IMR-90 (cell line): ENCODE data around the gene MED12L. TPM values are rescaled to one million over a fixed set of nuclear protein-coding genes. Genes with fewer than 3 reads are reported as not detected.

ENCODE experiments used
- ATAC-seq: fragments of 200-7000 bp; cut with Tn5 transposase; 2 replicates; pipeline ENCODE4 v1.9.1; 2020; ENCODE audit warnings: low read depth, mild to moderate bottlenecking, moderate library complexity
- BruUV-seq: library from RNA; stranded (reverse); fragments of 400-500 nt; replicated peaks from 2 replicates; lab custom pipeline; 2021; lab: Mats Ljungman, UMichigan
- CTCF ChIA-PET: fragments of 300-600 bp; formaldehyde crosslinking; extraction: SDS; loops from one replicate; lab custom pipeline; 2021; ENCODE audit warnings: antibody characterized with exemption; lab: Yijun Ruan, JAX
- POLR2A ChIA-PET: fragments of 300-600 bp; sonication (Branson Sonifier 250); formaldehyde crosslinking; loops from one replicate; lab custom pipeline; 2022; ENCODE audit warnings: antibody characterized with exemption; ENCODE audit not compliant: unreplicated experiment; lab: Charles Lee
- DNase-seq: peaks from one replicate; pipeline ENCODE4 v3.0.0; 2013
- H2AFZ ChIP-seq: replicated peaks from 2 replicates; pipeline ENCODE3; 2013; ENCODE audit warnings: low read length, mild to moderate bottlenecking; ENCODE audit not compliant: poor library complexity
- H2AK5ac ChIP-seq: 2 replicates; pipeline ENCODE4 v1.6.1; 2013; ENCODE audit warnings: low read depth, low read length, inconsistent platforms
- H2AK9ac ChIP-seq: replicated peaks from 2 replicates; pipeline ENCODE3; 2013; ENCODE audit warnings: mild to moderate bottlenecking, low read depth, low read length, moderate library complexity; ENCODE audit not compliant: poor library complexity
- H2BK120ac ChIP-seq: 2 replicates; pipeline ENCODE4 v1.6.1; 2013; ENCODE audit warnings: low read depth, low read length, inconsistent platforms
- H2BK15ac ChIP-seq: 3 replicates; pipeline ENCODE4 v1.6.1; 2013; ENCODE audit warnings: low read depth, low read length, inconsistent platforms
- H2BK20ac ChIP-seq: 2 replicates; pipeline ENCODE4 v1.6.1; 2013; ENCODE audit warnings: low read depth, mild to moderate bottlenecking, inconsistent platforms, low read length, moderate library complexity
- H2BK5ac ChIP-seq: 2 replicates; pipeline ENCODE4 v1.6.1; 2013; ENCODE audit warnings: mild to moderate bottlenecking, low read depth, low read length, inconsistent platforms; ENCODE audit not compliant: poor library complexity, severe bottlenecking
- H3K14ac ChIP-seq: replicated peaks from 2 replicates; pipeline ENCODE4 v1.6.1; 2013; ENCODE audit warnings: low read depth, low read length, inconsistent platforms
- H3K18ac ChIP-seq: 2 replicates; pipeline ENCODE4 v1.6.1; 2013; ENCODE audit warnings: low read depth, low read length, control low read depth
- H3K23ac ChIP-seq: 2 replicates; pipeline ENCODE4 v1.6.1; 2013; ENCODE audit warnings: low read depth, low read length, inconsistent platforms
- H3K27ac ChIP-seq: 2 replicates; pipeline ENCODE4 v1.5.1; 2013; ENCODE audit warnings: mild to moderate bottlenecking, control low read depth, low read length; ENCODE audit not compliant: insufficient read depth
- H3K27me3 ChIP-seq: 2 replicates; pipeline ENCODE4 v1.6.1; 2013; ENCODE audit warnings: low read length; ENCODE audit not compliant: control insufficient read depth, insufficient read depth
- H3K36me3 ChIP-seq: 2 replicates; pipeline ENCODE4 v1.6.1; 2013; ENCODE audit warnings: low read length, mixed read lengths; ENCODE audit not compliant: control insufficient read depth, insufficient read depth
- H3K4ac ChIP-seq: 2 replicates; pipeline ENCODE4 v1.6.1; 2013; ENCODE audit warnings: low read depth, low read length, inconsistent platforms
- H3K4me1 ChIP-seq: 2 replicates; pipeline ENCODE4 v1.6.1; 2013; ENCODE audit warnings: low read length, mixed read lengths; ENCODE audit not compliant: control insufficient read depth, insufficient read depth
- H3K4me2 ChIP-seq: 2 replicates; pipeline ENCODE4 v1.6.1; 2013; ENCODE audit warnings: low read depth, mild to moderate bottlenecking, control low read depth, low read length, moderate library complexity
- H3K4me3 ChIP-seq: 2 replicates; pipeline ENCODE4 v1.5.1; 2013; ENCODE audit warnings: low read depth, mild to moderate bottlenecking, control low read depth, low read length, moderate library complexity; ENCODE audit not compliant: insufficient read depth
- H3K56ac ChIP-seq: 2 replicates; pipeline ENCODE4 v1.6.1; 2013; ENCODE audit warnings: low read length, inconsistent platforms; ENCODE audit not compliant: insufficient read depth; ENCODE audit errors: extremely low read depth
- H3K79me1 ChIP-seq, 2 experiments: 2 replicates each; pipeline ENCODE4 v1.6.1; 2013; ENCODE audit warnings: low read length in 2 of 2, inconsistent platforms in 1 of 2, low read depth in 1 of 2
- H3K9ac ChIP-seq: 2 replicates; pipeline ENCODE4 v1.6.1; 2013; ENCODE audit warnings: low read depth, low read length, control low read depth
- H3K9me1 ChIP-seq: 2 replicates; pipeline ENCODE4 v1.6.1; 2013; ENCODE audit warnings: low read length, inconsistent platforms; ENCODE audit not compliant: insufficient read depth
- H3K9me3 ChIP-seq: 2 replicates; pipeline ENCODE4 v1.6.1; 2013; ENCODE audit warnings: low read length; ENCODE audit not compliant: control insufficient read depth, insufficient read depth
- H4K20me1 ChIP-seq: 2 replicates; pipeline ENCODE4 v1.6.1; 2013; ENCODE audit warnings: low read length, inconsistent platforms; ENCODE audit not compliant: insufficient read depth
- H4K5ac ChIP-seq: 2 replicates; pipeline ENCODE4 v1.6.1; 2013; ENCODE audit warnings: mild to moderate bottlenecking, low read depth, low read length, control low read depth
- H4K8ac ChIP-seq, 2 experiments: 2 replicates each; pipeline ENCODE4 v1.6.1; 2013; ENCODE audit warnings: low read depth in 2 of 2, low read length in 2 of 2, control low read depth in 1 of 2, inconsistent platforms in 1 of 2
- H4K91ac ChIP-seq: 2 replicates; pipeline ENCODE4 v1.6.1; 2013; ENCODE audit warnings: low read depth, low read length, inconsistent platforms; ENCODE audit not compliant: insufficient read depth
- BHLHE40 ChIP-seq: fragments of 150-350 bp; IDR thresholded peaks from 2 replicates; pipeline ENCODE4 v1.6.1; 2016; ENCODE audit warnings: mild to moderate bottlenecking, low read depth, low read length
- CEBPB ChIP-seq: IDR thresholded peaks from 2 replicates; pipeline ENCODE4 v1.6.1; 2012; ENCODE audit warnings: low read depth, low read length, improper control_type of control experiment
- CTCF ChIP-seq: conservative IDR thresholded peaks from 2 replicates; pipeline ENCODE4 v1.5.1; 2012; ENCODE audit warnings: mild to moderate bottlenecking, low read depth, low read length, improper control_type of control experiment
- MAFK ChIP-seq: IDR thresholded peaks from 2 replicates; pipeline ENCODE4 v1.6.1; 2012; ENCODE audit warnings: low read depth, low read length, improper control_type of control experiment
- RCOR1 ChIP-seq: IDR thresholded peaks from 2 replicates; pipeline ENCODE4 v1.6.1; 2012; ENCODE audit warnings: mild to moderate bottlenecking, low read length, improper control_type of control experiment; ENCODE audit not compliant: insufficient replicate concordance
- SMC3 ChIP-seq: fragments of 150-350 bp; IDR thresholded peaks from 2 replicates; pipeline ENCODE4 v1.6.1; 2016; ENCODE audit warnings: low read depth, mild to moderate bottlenecking, antibody characterized with exemption, low read length, moderate library complexity
- WGBS, 2 experiments: methylation state at CpG; one replicate each; pipeline versions ENCODE4 v1.1.5 to v1.1.7; 2013; ENCODE audit warnings: missing lambda C conversion rate in 2 of 2; ENCODE audit not compliant: insufficient read length in 1 of 2; ENCODE audit errors: extremely low coverage in 2 of 2; 5-methylcytosine and 5-hydroxymethylcytosine counted together
- dilution Hi-C: fragments of 300-500 bp; cut with HindIII; formaldehyde crosslinking; loops from one replicate; pipeline ENCODE4 v1.14.3; 2018; ENCODE audit warnings: low sequenced_read_pairs; ENCODE audit not compliant: unreplicated experiment
- in situ Hi-C: fragments of 300-500 bp; cut with MboI; formaldehyde crosslinking; loops from 3 replicates; pipeline ENCODE4 v1.14.3; 2019; ENCODE audit warnings: low sequenced_read_pairs, inconsistent platforms, mixed read lengths
- intact Hi-C: fragments of 100-400 bp; cut with micrococcal nuclease; formaldehyde crosslinking; loops from 2 replicates; pipeline ENCODE4 v1.10.0; 2022
- polyA plus RNA-seq, 3 experiments: library from polyadenylated mRNA; depleted of rRNA; stranded (reverse); fragments of >200 nt; gene quantifications; 2 replicates each; pipeline ENCODE4 v1.2.3, GENCODE V29; 2012; ENCODE audit warnings: low replicate concordance in 1 of 3
- total RNA-seq: library from RNA; depleted of rRNA; stranded (reverse); fragments of >200 nt; gene quantifications from 2 replicates; pipeline ENCODE4 v1.2.3, GENCODE V29; 2012

The MED12L gene
- total and polyA plus RNA-seq, 2 of the 4 experiments (the other 2 are of a cell fraction), result 0.05 to 0.18 TPM

DNA sequence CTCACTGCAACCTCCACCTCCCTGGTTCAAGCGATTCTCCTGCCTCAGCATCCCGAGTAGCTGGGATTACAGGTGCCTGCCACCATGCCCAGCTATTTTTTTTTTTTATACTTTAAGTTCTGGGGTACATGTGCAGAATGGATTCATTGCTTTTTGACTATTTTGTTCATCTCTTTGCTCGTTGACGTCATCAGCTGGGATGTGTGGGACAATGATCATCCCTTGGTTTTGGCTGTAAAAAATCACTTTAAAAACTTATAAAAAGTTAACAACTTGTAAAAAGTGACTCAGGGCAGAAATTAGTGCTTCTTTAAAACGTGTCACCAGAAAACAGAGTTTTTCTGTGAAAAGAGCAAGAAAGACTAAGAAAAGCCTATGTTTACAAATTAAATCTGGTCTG, 337.6 kb downstream of the MED12L start:
- Histone ChIP-seq H3K18ac (no peak overlapping the region), H4K5ac (no peak overlapping the region), H3K4me3 (no peak overlapping the region), H2AFZ (no peak overlapping the region), H2AK9ac (no peak overlapping the region), H2BK15ac (no peak overlapping the region), H3K4me2 (no peak overlapping the region), H3K27ac (no peak overlapping the region), H2BK5ac (no peak overlapping the region), H4K20me1 (no peaks in the 10 kb centered on the region), H3K9me1 (peaks cover 3% of the 10 kb centered on the region; the same call in 1 of the 2 replicates), H2BK120ac (no peak overlapping the region), H2BK20ac (no peak overlapping the region), H3K14ac (no peak overlapping the region), H3K56ac (no peak overlapping the region), H3K9ac (no peak overlapping the region), H3K36me3 (no peaks in the 10 kb centered on the region), H3K79me1 (no peaks in the 10 kb centered on the region), H3K4me1 (peaks cover 4% of the 10 kb centered on the region; the same call in 1 of the 2 replicates), H2AK5ac (no peak overlapping the region), H4K91ac (no peak overlapping the region), H4K8ac (no peak overlapping the region), H3K4ac (no peak overlapping the region), H3K27me3 (no peaks in the 10 kb centered on the region), H3K9me3 (no peaks in the 10 kb centered on the region), H3K23ac (no peak overlapping the region)
- no peak for TF ChIP-seq BHLHE40
- no peak for TF ChIP-seq CEBPB
- TF ChIP-seq MAFK, result no peak
- TF ChIP-seq RCOR1, result no peak
- no peak for TF ChIP-seq CTCF
- TF ChIP-seq SMC3, result no peak
- 67% methylated on average over 1 of the region's 5 CpGs; no CpG with 5 or more reads in 1 of the 2 experiments for WGBS, 2 experiments
- ChIA-PET CTCF (interaction anchor here (0.7 kb wide), 1 partner anchor 75 kb away, joined by 3 read pairs; no protein-coding TSS in a partner anchor), POLR2A (no interaction called here)
- ATAC-seq, result no peak
- in situ Hi-C loops, result no loop called here
- intact Hi-C loops, result no loop called here
- no TSS peak for BruUV-seq
- DNase-seq, result no peak
- dilution Hi-C loops, result no loop called here
